HCEC 1CT (cell line): Measurements from ENCODE around the gene SLC10A2.

Source experiments
- DNase-seq: peaks from one replicate; pipeline ENCODE4 v3.0.0-alpha.2; 2017

Gene SLC10A2

DNA sequence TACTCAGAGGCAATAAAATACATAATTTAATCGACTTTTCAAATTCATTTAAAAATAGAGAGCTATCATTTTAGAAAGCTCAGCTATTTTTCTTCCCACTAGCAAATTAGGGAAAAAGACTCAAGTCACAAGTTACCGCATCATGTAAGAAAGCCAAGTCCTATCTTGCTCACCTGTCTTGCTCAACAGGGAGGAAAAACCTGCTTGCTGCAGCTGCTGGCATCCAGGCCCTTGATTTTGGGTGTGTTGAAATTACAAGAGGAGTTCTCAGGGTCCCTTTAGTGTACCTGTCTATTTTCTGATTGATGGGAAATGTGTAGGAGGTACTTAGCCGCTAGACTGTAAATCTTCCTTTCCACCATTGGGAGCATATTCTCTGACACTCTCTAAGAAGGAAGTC is 22.2 kb downstream of the SLC10A2 start:
- no peak for DNase-seq

DNA sequence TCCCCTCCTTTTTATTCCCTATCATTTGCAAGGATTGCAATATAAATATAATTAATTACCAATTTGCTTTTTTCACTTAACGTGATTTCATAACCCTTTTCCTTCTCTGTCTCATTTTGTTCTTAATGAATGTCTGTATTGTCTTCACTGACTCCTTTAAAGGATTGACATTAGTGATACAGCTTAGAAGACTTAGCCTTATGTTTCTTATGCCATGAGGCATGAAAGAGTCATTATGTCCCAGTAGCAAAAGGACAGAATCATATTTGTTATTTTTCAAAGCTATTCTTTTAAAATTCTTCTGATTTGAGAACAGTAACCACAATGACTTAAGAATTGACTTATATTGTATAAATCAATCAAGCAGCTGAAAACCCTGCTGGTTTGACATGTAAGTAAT is 26.2 kb downstream of the SLC10A2 start:
- no peak for DNase-seq

DNA sequence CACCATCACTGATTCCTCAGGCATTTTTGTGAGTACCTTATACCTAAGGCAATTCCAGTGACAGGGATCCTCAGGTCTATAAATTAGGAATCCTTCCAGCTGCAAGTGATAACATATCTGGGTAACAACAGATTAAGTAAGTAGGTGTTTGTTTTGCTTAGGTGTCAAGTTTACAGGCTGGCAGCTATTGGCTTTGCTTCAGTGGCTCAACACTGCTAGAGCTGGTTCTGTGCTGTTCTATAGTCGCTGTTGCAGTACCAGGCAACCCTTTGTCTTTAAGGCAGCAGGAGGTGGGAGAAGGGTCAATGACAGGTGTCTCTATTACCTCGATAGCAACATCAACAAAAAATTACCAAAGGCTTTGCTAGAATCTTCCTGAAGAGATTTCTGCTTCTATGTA is 27.0 kb downstream of the SLC10A2 start:
- DNase-seq, result no peak

DNA sequence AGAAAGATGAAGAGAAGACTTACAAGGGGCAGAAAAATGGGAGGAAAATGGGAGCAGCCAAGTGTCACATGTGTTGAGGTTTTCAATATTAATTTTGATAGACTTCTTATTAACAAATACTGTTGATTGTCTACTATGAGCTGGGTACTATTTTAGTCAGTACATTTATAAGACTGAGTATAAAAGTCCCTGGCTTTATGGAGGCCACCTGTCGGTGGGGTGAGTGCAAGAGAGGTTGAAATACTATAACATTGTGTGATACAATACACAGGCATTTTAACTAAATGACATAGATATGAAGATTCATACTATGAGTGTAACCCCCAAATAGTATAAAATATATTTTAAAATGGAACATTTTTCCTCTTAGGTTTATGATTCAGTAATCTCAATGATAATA is 29.9 kb downstream of the SLC10A2 start:
- DNase-seq, result no peak

DNA sequence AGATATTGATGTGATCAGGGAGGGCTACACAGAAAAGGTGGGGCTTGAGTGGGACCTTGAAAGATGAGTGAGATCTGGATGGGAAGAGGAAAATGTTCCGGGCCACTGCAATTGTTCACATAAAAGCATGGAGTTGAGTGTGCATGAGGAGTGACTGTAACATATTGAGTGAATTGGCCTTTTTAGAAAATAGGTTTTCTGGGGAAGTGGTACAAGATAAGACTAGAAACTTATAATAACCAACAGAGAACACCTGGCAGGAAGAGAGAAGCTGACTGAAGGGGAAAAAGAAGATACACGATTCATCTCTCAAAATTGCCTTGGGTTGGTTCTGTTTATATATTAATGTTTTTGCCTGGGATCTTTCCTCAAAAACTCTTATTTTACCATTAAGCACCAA is 32.2 kb downstream of the SLC10A2 start:
- DNase-seq, result no peak

DNA sequence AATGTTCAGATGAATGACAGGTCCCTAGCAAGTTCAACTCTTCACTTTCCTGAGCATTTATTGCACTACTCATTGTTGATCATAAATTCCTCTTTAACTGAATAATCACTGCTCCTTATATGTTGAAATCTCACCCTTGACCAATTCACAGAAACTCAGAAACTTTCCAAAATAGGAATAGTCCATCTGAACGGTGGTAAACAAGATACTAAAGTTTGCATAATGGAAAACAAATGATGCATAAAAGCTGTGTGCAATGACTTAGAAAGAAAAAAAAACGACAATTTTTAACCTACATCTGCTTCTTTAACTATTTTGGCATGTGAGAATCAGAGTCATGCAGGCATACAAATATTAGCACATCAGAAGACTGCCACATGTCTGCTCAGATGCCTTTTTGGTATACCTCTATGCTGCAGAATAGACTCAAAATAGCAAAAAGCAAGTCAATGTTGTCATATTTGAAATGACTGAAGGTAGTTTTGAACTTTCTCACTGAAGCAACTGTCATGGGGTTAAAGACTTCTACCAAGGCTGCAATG is 34.8 kb downstream of the SLC10A2 start:
- DNase-seq, result no peak

DNA sequence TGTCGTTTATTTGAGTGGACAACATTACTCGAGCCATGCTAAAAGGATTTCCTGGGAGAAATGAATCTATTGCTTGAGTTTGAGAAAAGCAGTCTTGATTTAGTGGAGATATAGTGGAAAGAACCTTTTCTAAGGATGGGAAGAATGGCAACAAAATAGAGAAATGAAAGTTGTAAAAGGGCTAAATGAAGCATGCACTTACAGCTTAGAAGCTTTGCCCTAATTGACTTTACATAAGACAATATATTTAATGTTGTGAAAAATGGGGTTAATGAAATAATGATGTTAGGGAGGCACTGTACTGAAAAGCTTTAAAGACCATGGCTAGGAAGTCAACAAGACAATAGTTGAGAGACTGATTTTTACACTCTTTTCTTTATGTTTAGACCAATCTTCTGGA is 35.4 kb downstream of the SLC10A2 start:
- no peak for DNase-seq

DNA sequence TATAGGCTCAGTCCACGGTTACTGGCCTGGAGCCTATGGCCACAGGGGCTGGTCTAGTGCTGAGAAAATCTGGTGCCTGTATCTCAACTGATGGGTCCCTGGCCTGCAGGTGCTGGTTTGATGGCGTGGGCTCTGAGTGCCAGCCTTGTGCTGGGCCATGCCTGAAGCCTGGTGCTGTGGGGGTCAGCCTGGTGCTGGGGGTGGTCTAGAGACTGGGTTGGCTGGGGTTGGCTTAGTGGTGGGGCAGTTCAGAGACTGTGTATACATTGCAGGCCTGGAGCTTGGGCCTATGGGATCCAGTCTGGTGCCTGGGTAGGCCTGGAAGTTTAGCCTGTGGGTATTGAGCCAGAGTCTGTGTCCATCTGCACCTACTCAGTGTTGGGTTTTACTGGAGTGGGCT is 36.4 kb downstream of the SLC10A2 start:
- no peak for DNase-seq

DNA sequence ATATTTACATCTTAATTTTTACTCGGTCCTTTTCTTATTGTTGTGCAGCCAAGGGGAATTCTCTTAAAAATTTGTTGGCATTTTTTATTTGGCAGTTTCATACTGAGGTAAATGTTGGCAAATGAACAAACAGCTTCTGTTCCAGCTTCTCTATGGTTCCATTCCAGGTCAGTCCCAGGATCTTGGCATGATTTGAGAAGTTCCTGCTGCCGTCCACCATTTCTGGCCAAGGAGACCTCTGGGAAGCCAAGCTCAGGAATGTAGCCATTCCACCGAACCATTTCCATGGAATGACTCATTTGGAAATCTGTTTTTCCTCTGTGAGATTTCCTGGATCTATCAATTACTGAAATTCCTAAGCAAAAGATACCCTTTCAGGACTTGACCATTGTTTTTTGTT is 43.9 kb downstream of the SLC10A2 start:
- DNase-seq, result no peak

DNA sequence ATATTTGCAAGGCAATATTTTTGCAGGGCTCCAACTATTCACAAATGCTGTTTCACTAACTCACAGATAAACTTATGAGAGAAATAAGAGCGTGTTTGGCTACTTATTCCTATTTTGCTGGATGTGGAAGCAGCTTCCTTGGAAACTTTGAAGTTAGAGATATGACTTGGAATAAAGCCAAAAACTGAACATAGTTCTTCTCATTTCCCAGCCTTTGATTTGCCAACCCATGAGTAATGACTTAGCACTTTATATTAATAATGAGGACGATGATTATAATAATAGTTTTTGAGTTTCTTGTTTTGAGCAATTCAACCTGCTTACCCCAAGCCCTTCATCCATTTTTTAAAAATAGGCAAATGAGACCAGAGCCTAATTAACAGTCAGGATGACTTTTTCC is 47.7 kb downstream of the SLC10A2 start:
- no peak for DNase-seq

DNA sequence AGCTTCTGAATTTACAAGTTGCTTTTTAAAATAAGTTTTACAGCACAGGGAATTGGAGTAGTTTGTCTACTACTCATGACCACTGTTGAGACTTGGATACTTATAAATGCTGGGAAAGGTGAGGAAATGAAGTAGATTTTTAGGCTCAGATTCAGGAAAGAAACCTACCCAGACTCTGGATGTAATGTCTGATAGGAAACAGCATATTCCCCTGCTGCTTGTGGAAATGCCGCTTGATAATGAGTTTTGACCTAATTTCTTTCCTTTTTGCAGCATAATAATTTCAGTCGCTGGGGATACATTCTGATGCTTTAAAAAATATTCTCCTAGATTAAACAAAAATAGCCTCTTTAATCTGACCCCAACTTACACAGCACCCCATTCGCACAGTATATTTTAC is 53.6 kb downstream of the SLC10A2 start:
- DNase-seq, result no peak

DNA sequence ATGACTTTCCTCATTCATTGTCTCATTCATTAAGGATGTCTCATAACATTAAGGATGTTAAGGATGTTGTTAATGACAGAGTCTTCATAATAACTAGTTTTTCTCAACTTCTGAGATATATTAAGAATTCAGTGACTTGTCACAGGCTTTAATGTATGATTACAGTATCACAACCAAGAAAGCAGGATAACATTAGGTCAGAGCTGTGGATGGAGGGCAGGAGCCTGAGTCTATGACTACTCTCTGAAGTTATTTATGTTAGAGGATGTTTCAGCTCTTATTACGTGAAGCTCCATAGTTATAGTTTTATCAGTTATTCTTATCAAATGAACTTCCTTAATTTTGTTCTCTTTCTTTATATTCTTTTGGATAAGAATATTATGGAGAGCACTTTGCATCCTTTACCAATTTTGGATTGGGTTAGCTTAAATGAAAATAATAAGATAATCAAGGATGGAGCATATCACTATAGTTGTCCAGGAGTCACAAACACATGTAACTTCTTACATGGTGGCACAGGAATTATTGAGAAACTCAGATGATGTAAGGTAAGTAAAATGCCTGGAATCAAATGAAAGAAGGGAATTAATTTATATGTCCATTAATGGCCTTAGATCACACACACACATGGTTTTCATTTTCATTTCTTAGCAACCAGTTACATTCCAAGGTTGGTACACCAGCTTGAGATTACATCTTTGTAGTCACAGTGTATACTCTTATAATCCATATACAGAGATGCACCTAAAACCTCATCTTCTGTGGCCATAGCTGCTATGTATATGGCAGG is 57.0 kb downstream of the SLC10A2 start:
- no peak for DNase-seq

DNA sequence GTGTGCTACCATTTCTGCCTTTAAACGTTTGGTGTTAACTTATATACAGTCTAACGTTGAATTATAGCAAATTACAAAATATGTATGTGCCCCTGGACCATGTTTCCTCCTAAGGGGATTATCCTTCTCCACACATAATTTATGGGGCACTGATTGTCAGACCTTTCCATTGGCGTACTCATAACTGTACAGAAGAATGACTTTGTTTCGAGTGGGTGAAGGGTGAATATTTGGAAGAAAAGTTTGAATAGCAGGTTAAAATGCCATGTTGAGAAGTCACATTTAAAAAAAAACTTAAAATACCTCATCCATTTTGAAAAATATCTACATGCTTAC is 58.8 kb downstream of the SLC10A2 start:
- DNase-seq, result no peak

DNA sequence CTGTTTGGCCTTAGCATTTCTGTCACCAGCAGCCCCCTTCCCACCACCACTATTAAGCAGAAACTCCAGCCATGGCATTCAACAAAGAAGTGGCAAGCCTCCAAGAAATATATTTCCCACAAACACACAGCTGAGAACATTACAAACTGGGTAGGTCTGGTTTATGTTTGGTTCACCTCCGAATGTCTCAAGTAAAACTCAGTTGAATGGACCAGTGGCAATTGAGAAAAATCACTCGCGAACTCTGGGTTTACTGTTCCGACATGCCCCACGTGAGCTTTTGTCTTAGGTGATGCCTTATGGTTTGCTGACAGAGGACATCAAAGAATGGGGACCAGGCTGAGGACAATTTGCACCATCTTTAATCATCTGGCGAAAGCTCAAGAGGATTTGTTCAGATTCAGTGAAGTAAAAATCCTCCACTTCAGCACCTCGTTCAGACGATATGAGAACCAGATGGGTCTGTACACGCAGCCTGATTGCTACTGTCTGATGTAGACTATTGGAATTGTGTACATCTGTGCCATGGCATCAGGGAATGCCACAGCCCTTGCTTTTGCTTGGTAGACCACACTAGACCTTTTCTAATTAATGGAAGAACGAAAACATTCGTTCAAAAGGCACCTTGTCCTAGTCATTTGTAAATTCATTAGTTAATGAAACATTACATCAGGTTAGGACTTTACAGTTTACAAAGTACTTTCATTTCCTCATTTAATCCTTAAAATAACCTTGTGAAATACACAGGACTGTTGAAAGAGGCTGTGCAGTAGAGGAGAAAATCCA is 59.4 kb downstream of the SLC10A2 start:
- DNase-seq, result no peak

DNA sequence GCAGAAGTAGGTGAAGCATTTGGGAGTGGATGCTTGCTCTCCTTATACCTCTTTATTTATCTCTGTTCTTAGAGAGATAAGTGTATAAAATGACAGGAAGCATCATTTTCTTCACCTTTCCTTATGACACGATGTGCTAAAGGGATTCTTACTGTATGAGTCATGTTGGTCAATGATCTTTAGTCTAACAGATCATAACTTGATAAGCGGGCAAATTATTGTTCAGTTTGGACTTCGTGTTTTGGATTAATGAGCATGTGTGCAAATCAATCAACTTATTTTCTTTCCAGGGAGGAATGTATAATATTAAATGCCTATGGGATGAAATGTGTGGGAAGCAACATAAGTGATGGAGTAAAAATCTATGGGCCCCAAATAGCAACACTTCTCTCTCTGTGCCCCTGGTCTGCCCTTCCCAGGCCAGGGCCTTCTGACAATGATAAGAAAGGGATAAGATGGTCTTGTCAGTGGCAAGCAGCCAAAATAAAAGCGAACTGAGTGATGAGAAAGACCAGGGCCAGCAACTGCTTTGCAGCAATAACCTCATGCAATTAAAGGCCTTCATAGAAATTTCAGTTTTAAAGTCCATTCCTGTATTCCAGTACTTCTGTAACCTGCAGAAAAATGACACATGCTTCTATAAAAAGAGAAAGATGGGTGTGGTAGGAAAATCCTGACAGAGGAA is 61.4 kb downstream of the SLC10A2 start:
- DNase-seq, result no peak

DNA sequence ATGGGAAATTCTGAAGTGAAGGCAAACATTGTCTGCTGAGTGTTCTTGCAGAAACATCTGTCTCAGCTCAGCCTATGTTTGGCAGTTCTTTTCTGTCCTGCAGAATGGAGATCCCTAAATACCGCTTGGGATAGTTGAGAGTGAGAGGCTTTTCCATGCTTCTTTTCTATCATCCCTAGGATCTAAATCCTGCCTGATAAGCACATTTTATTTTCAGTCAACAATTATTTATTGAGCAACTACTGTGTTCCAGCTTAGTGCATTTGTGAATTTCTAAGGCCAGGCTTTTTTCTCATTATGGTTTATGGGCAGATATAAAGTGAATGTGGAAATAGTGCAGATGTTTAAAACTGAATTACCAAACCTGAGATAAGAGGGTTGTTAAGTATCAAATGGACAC is 62.6 kb downstream of the SLC10A2 start:
- DNase-seq, result no peak

DNA sequence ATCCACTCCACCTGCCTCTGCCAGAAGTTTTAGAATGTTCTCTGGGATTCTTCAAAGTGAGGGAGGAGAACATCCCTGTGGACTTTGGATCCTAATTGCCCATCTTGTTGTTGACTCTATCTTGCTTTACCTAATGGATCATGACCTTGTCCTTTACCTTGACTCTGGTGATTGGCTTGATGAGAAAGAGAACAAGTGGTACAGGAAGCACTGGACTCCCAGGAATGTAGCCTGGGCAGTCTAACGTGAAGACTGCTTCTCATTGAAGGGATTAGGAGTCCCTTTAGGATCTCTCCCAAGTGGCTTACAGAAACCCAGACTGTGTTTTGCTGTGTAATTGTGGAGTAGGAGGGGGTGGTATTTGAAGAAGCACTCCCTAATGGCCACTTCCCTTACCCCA is 63.9 kb downstream of the SLC10A2 start:
- no peak for DNase-seq

DNA sequence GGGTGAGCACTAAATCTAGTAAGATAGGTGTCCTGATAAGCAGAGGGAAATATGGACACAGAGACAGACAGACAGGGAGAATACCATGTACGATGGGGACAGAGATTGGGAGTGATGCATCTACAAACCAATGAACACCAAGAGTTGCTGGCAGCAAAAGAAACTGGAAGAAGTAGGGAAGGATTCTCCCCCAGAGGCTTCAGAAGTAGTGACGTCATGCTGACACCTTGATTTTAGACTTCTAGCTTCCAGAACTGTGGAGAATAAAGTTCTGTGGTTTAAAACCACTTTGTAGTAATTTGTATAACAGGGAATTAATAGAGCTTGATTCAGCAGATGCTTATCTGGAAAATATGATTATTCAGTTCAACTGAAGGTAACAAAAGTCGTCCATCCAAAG is 66.1 kb downstream of the SLC10A2 start:
- no peak for DNase-seq

DNA sequence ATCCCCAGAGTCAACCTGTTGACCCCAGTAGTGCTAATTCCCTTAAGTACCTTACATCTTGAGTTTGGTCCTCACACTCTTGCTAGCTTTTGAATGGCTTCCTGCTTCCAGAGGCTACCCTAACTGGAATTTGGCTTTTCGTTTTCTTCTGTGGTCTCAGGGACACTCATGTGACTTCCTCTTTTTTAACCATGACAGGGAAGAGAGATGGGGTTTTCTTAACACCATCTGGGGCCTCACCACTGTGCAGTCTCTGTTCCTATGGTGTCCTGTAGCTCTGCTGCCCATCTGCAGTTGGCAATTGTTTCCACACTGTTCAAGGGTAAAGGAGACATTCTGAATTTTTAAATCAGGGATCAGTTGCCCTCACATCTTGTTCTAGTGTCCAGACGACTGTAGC is 66.7 kb downstream of the SLC10A2 start:
- DNase-seq, result no peak
